Neural crest cell (in vitro differentiated cells): Measurements from ENCODE around the gene SUSD4. TPM values are rescaled to one million over a fixed set of nuclear protein-coding genes. Genes with fewer than 3 reads are reported as not detected.

Experiments used
- DNase-seq: peaks from one replicate; pipeline ENCODE4 v3.0.0; 2021; ENCODE audit warnings: low read depth, mixed read lengths, low spot score
- H3K27ac Mint-ChIP-seq: one replicate; pipeline ENCODE4 v1.8.0; 2021; ENCODE audit warnings: mild to moderate bottlenecking, mixed read lengths; ENCODE audit not compliant: unreplicated experiment
- H3K27me3 Mint-ChIP-seq: 2 replicates; pipeline ENCODE4 v1.8.0; 2021; ENCODE audit warnings: low read depth, mild to moderate bottlenecking, mixed read lengths
- H3K36me3 Mint-ChIP-seq: 2 replicates; pipeline ENCODE4 v1.8.0; 2021; ENCODE audit warnings: low read depth, mild to moderate bottlenecking, mixed read lengths
- H3K4me1 Mint-ChIP-seq: 2 replicates; pipeline ENCODE4 v1.8.0; 2021; ENCODE audit warnings: mixed read lengths
- H3K4me3 Mint-ChIP-seq: one replicate; pipeline ENCODE4 v1.8.0; 2021; ENCODE audit warnings: mild to moderate bottlenecking, mixed read lengths
- H3K9me3 Mint-ChIP-seq: 2 replicates; pipeline ENCODE4 v1.8.0; 2021; ENCODE audit warnings: mixed read lengths
- CTCF ChIP-seq: fragments of 200-600 bp; sonication (generic); conservative IDR thresholded peaks from 2 replicates; pipeline ENCODE4 v1.5.0; 2021; ENCODE audit warnings: antibody characterized with exemption, mild to moderate bottlenecking
- total RNA-seq: library from RNA; stranded (reverse); gene quantifications from 2 replicates; pipeline ENCODE4 v1.2.1, GENCODE V29; 2021

The SUSD4 gene
- total RNA-seq, 1 donor from 2014 or later = 0.56 TPM

GRCh38 chr1:223226271-223226670, 137.7 kb downstream of the SUSD4 start:
- DNase-seq = no peak
- TF ChIP-seq CTCF = no peak
- Mint-ChIP-seq H3K9me3 (no peaks in the 10 kb centered on the region), H3K27me3 (no peaks in the 10 kb centered on the region), H3K36me3 (no peaks in the 10 kb centered on the region), H3K4me3 (no peak overlapping the region), H3K4me1 (no peaks in the 10 kb centered on the region), H3K27ac (no peak overlapping the region)

GRCh38 chr1:223225481-223225880, 138.5 kb downstream of the SUSD4 start:
- no peak for TF ChIP-seq CTCF
- Mint-ChIP-seq H3K27me3 (no peaks in the 10 kb centered on the region), H3K27ac (no peak overlapping the region), H3K36me3 (no peaks in the 10 kb centered on the region), H3K4me3 (no peak overlapping the region), H3K9me3 (no peaks in the 10 kb centered on the region), H3K4me1 (no peaks in the 10 kb centered on the region)
- no peak for DNase-seq

GRCh38 chr1:223225061-223225460, 138.9 kb downstream of the SUSD4 start:
- Mint-ChIP-seq H3K4me1 (no peaks in the 10 kb centered on the region), H3K27me3 (no peaks in the 10 kb centered on the region), H3K9me3 (no peaks in the 10 kb centered on the region), H3K36me3 (no peaks in the 10 kb centered on the region), H3K4me3 (no peak overlapping the region), H3K27ac (no peak overlapping the region)
- no peak for DNase-seq
- no peak for TF ChIP-seq CTCF

- no peaks in the 10 kb centered on the region for H3K9me3 Mint-ChIP-seq
- no peaks in the 10 kb centered on the region for H3K4me1 Mint-ChIP-seq
- H3K27ac Mint-ChIP-seq = no peak overlapping the region
- H3K27me3 Mint-ChIP-seq = no peaks in the 10 kb centered on the region
- no peak overlapping the region for H3K4me3 Mint-ChIP-seq
- H3K36me3 Mint-ChIP-seq = no peaks in the 10 kb centered on the region
- DNase-seq = no peak
- TF ChIP-seq CTCF = no peak
Observed at GRCh38 chr1:223224465-223224864, 139.5 kb downstream of the SUSD4 start.

- H3K27ac Mint-ChIP-seq = no peak overlapping the region
- no peak for DNase-seq
- no peaks in the 10 kb centered on the region for H3K9me3 Mint-ChIP-seq
- no peak overlapping the region for H3K4me3 Mint-ChIP-seq
- no peaks in the 10 kb centered on the region for H3K27me3 Mint-ChIP-seq
- TF ChIP-seq CTCF = no peak
- no peaks in the 10 kb centered on the region for H3K36me3 Mint-ChIP-seq
- H3K4me1 Mint-ChIP-seq = no peaks in the 10 kb centered on the region
Observed at GRCh38 chr1:223223091-223223995, 140.6 kb downstream of the SUSD4 start.
